ENCODE results near the gene CD300LD.
"Not testable (repeated sequence)": the region's sequence is repeated elsewhere in the genome, so short reads cannot be mapped to it uniquely, and the experiment has no call there.

Gene CD300LD

GRCh38 chr17:74571621-74572270 is 20.3 kb downstream of the CD300LD start:
- DNase-seq (ENCODE audit: low read depth): no peak

- DNase-seq (ENCODE audit: low read depth): no peak
Measured at GRCh38 chr17:74569020-74570003, 22.8 kb downstream of the CD300LD start.

GRCh38 chr17:74568106-74568873 is 23.8 kb downstream of the CD300LD start:
- DNase-seq (ENCODE audit: low read depth): no peak

- no peak for DNase-seq (ENCODE audit: low read depth)
Measured at GRCh38 chr17:74567397-74567796, 24.7 kb downstream of the CD300LD start, which contains the start of gene CD300H. Gene CD300H (minus strand): TSS chr17:74567509.

- no peak for DNase-seq (ENCODE audit: low read depth)
Measured at GRCh38 chr17:74566132-74566753, 25.8 kb downstream of the CD300LD start.

- no peak for DNase-seq (ENCODE audit: low read depth)
Measured at GRCh38 chr17:74565126-74565525, 27.0 kb downstream of the CD300LD start.

- no peak for DNase-seq (ENCODE audit: low read depth)
Measured at GRCh38 chr17:74563358-74563757, 28.7 kb downstream of the CD300LD start.

GRCh38 chr17:74561586-74561985 is 30.5 kb downstream of the CD300LD start:
- no peak for DNase-seq (ENCODE audit: low read depth)

GRCh38 chr17:74558882-74559519 is 33.1 kb downstream of the CD300LD start:
- DNase-seq (ENCODE audit: low read depth): no peak

- DNase-seq (ENCODE audit: low read depth): not testable (repeated sequence)
Measured at GRCh38 chr17:74558402-74558801, 33.7 kb downstream of the CD300LD start.

- DNase-seq (ENCODE audit: low read depth): no peak
Measured at GRCh38 chr17:74555427-74555940, 36.6 kb downstream of the CD300LD start.

GRCh38 chr17:74554909-74555308 is 37.2 kb downstream of the CD300LD start:
- no peak for DNase-seq (ENCODE audit: low read depth)

- DNase-seq (ENCODE audit: low read depth): no peak
Measured at GRCh38 chr17:74552037-74552436, 40.0 kb downstream of the CD300LD start.

- no peak for DNase-seq (ENCODE audit: low read depth)
Measured at GRCh38 chr17:74550602-74551001, 41.5 kb downstream of the CD300LD start.

- DNase-seq (ENCODE audit: low read depth): no peak
Measured at GRCh38 chr17:74549343-74549742, 42.7 kb downstream of the CD300LD start.

- DNase-seq (ENCODE audit: low read depth): no peak
Measured at GRCh38 chr17:74547736-74548135, 44.3 kb downstream of the CD300LD start.

GRCh38 chr17:74547264-74547663 is 44.8 kb downstream of the CD300LD start:
- DNase-seq (ENCODE audit: low read depth): no peak

- no peak for DNase-seq (ENCODE audit: low read depth)
Measured at GRCh38 chr17:74546586-74546985, 45.5 kb downstream of the CD300LD start.

- DNase-seq (ENCODE audit: low read depth): no peak
Measured at GRCh38 chr17:74545843-74546230, 46.2 kb downstream of the CD300LD start, which contains the start of gene CD300C. Gene CD300C (minus strand): TSS chr17:74546115. CDS start chr17:74545782, 333 bp downstream.

- DNase-seq (ENCODE audit: low read depth): no peak
Measured at GRCh38 chr17:74544991-74545842, 46.9 kb downstream of the CD300LD start.

All from stimulated activated CD8-positive, alpha-beta memory T cell treated with anti-CD3 and anti-CD28 coated beads, Interleukin-12 subunit alpha, Interleukin-12 subunit beta, amount 100 ng/mL, for 4 hours (primary cell).